ENCODE results near the gene LSM14B.

- TF ChIP-seq CTCF (conservative IDR thresholded peaks at IDR 0.05) (no peak), EZH2 (IDR thresholded peaks at IDR 0.05; ENCODE audit: low read depth) (no peak)
These were observed 36.3 kb downstream of the LSM14B start for GRCh38 chr20:62158541-62158940.
